ENCODE results near the gene NOX5. TPM values are rescaled to one million over a fixed set of nuclear protein-coding genes. Genes with fewer than 3 reads are reported as not detected.

The NOX5 gene
- total RNA-seq, 1 experiment from 2014 or later = 0.91 TPM

DNA sequence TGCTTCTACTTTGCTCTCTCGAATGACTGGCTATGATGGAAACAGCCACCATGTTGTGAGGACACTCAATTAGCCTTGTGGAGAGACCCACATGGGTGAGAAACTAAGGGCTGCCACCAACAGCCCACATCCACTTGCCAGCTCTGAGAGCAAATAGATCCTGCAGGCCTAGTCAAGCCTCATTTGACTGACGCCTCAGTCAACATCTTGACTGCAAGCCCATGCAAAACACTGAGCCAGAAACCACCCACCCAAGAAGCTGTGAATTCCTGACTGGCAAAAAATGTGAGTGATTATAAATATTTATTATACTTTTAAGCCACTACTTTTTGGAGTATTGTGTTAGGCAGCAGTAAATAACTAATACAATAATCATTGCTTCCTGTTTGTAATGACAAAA lies 58.4 kb downstream of the NOX5 start:
- ATAC-seq = no peak
- H3K4me3 ChIP-seq (replicated peaks in 1 of 2; ENCODE audit: low read depth in 1 of 2, low read length in 2 of 2) = no peak overlapping the region
- DNase-seq (ENCODE audit: low read depth, low spot score) = no peak
- CTCF ChIA-PET = no interaction called here
- BruUV-seq (replicated peaks) = no TSS peak
- no peaks in the 10 kb centered on the region for H3K36me3 ChIP-seq (ENCODE audit: control insufficient read depth in 1 of 2, insufficient read depth in 2 of 2, low read length in 2 of 2)
- H3K27me3 ChIP-seq (ENCODE audit: insufficient read depth, low read length) = no peaks in the 10 kb centered on the region
- no peaks in the 10 kb centered on the region for H3K79me2 ChIP-seq (ENCODE audit: insufficient read depth, low read length)
- H3K9me2 ChIP-seq (ENCODE audit: insufficient read depth) = no peaks in the 10 kb centered on the region
- peaks cover 0 to 15% of the 10 kb centered on the region in 2 experiments; a peak in 1 of 4 replicates for H3K4me1 ChIP-seq (ENCODE audit: control insufficient read depth in 1 of 2, insufficient read depth in 2 of 2, low read length in 2 of 2)
- no peaks in the 10 kb centered on the region for H4K20me1 ChIP-seq (ENCODE audit: insufficient read depth)
- H3K27ac ChIP-seq (ENCODE audit: low read depth, low read length) = no peak overlapping the region
- intact Hi-C loops (cut with micrococcal nuclease) = no loop called here
- H3K9me3 ChIP-seq (ENCODE audit: control insufficient read depth in 1 of 2, insufficient read depth in 1 of 2, low read depth in 1 of 2, low read length in 2 of 2) = no peaks in the 10 kb centered on the region
- no peak overlapping the region for H3K4me2 ChIP-seq (ENCODE audit: low read length)
- POLR2A ChIA-PET = no interaction called here
- H2AFZ ChIP-seq (ENCODE audit: low read depth, low read length, poor library complexity, severe bottlenecking) = no peak overlapping the region
- no peak overlapping the region for H3K9ac ChIP-seq (ENCODE audit: low read length)
- RAD21 ChIA-PET (ENCODE audit: low non-redundant PET in 1 of 2, low total read pairs in 2 of 2, uncharacterized antibody in 2 of 2, unreplicated experiment in 2 of 2) = no interaction called here
- TF ChIP-seq SIN3A (IDR thresholded peaks at IDR 0.05; ENCODE audit: low read depth) (no peak), ZNF274 (IDR thresholded peaks at IDR 0.05; ENCODE audit: low read depth, low read length) (no peak), CBX3 (IDR thresholded peaks at IDR 0.05; ENCODE audit: low read depth) (no peak), ZFX (IDR thresholded peaks at IDR 0.05) (no peak), EGR1 (IDR thresholded peaks at IDR 0.05; ENCODE audit: low read depth) (no peak), JUND (IDR thresholded peaks at IDR 0.05) (no peak), RAD21 (IDR thresholded peaks at IDR 0.05; ENCODE audit: low read depth) (no peak), SP1 (IDR thresholded peaks at IDR 0.05; ENCODE audit: low read depth) (no peak), YY1 (IDR thresholded peaks at IDR 0.05; ENCODE audit: extremely low read depth, insufficient replicate concordance, low read depth, low read length) (no peak), FOSL1 (IDR thresholded peaks at IDR 0.05; ENCODE audit: low read depth) (no peak)
- TF ChIP-seq, protein P1, sequence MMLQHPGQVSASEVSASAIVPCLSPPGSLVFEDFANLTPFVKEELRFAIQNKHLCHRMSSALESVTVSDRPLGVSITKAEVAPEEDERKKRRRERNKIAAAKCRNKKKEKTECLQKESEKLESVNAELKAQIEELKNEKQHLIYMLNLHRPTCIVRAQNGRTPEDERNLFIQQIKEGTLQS (IDR thresholded peaks at IDR 0.05) = no peak

- H2AFZ ChIP-seq (ENCODE audit: low read depth, low read length, poor library complexity, severe bottlenecking) = peak overlapping the region; percentile 60
- H3K4me3 ChIP-seq (replicated peaks in 1 of 2; ENCODE audit: low read depth in 1 of 2, low read length in 2 of 2) = peak overlapping the region; percentile 51 to 60
- no peaks in the 10 kb centered on the region for H3K27me3 ChIP-seq (ENCODE audit: insufficient read depth, low read length)
- H3K4me1 ChIP-seq (ENCODE audit: control insufficient read depth in 1 of 2, insufficient read depth in 2 of 2, low read length in 2 of 2) = peaks cover 0 to 15% of the 10 kb centered on the region in 2 experiments; a peak in 1 of 4 replicates
- ChIA-PET CTCF (no interaction called here), POLR2A (no interaction called here), RAD21 (ENCODE audit: low non-redundant PET in 1 of 2, low total read pairs in 2 of 2, uncharacterized antibody in 2 of 2, unreplicated experiment in 2 of 2) (interaction anchor here in 1 of 2 experiments (0.7 kb wide), 1 partner anchor 18 kb away, joined by 3 read pairs; no protein-coding TSS in a partner anchor)
- BruUV-seq (replicated peaks) = no TSS peak
- H3K4me2 ChIP-seq (ENCODE audit: low read length) = peak overlapping the region; percentile 74
- H3K9me3 ChIP-seq (ENCODE audit: control insufficient read depth in 1 of 2, insufficient read depth in 1 of 2, low read depth in 1 of 2, low read length in 2 of 2) = no peaks in the 10 kb centered on the region
- intact Hi-C loops (cut with micrococcal nuclease) = no loop called here
- no peaks in the 10 kb centered on the region for H3K36me3 ChIP-seq (ENCODE audit: control insufficient read depth in 1 of 2, insufficient read depth in 2 of 2, low read length in 2 of 2)
- no peaks in the 10 kb centered on the region for H3K9me2 ChIP-seq (ENCODE audit: insufficient read depth)
- H4K20me1 ChIP-seq (ENCODE audit: insufficient read depth) = no peaks in the 10 kb centered on the region
- H3K9ac ChIP-seq (ENCODE audit: low read length) = peak overlapping the region; percentile 47
- H3K27ac ChIP-seq (ENCODE audit: low read depth, low read length) = peak overlapping the region; percentile 72
- DNase-seq (ENCODE audit: low read depth, low spot score) (no peak), ATAC-seq (peak; percentile 89)
- H3K79me2 ChIP-seq (ENCODE audit: insufficient read depth, low read length) = no peaks in the 10 kb centered on the region
- TF ChIP-seq EZH2 (IDR thresholded peaks at IDR 0.05) (no peak), SP1 (IDR thresholded peaks at IDR 0.05; ENCODE audit: low read depth) (peak; percentile 41; the same call in 1 of the 2 replicates), MAX (IDR thresholded peaks at IDR 0.05) (peak; percentile 35; the same call in 1 of the 2 replicates), SRF (IDR thresholded peaks at IDR 0.05; ENCODE audit: low read depth) (no peak), ELF1 (IDR thresholded peaks at IDR 0.05; ENCODE audit: borderline replicate concordance, low read depth) (no peak), EGR1 (IDR thresholded peaks at IDR 0.05; ENCODE audit: low read depth) (no peak), ZNF274 (IDR thresholded peaks at IDR 0.05; ENCODE audit: low read depth, low read length) (no peak), CEBPB (IDR thresholded peaks at IDR 0.05; ENCODE audit: low read depth) (no peak)
- TF ChIP-seq, protein P1 (IDR thresholded peaks at IDR 0.05) = no peak
- TF ChIP-seq, protein P2, sequence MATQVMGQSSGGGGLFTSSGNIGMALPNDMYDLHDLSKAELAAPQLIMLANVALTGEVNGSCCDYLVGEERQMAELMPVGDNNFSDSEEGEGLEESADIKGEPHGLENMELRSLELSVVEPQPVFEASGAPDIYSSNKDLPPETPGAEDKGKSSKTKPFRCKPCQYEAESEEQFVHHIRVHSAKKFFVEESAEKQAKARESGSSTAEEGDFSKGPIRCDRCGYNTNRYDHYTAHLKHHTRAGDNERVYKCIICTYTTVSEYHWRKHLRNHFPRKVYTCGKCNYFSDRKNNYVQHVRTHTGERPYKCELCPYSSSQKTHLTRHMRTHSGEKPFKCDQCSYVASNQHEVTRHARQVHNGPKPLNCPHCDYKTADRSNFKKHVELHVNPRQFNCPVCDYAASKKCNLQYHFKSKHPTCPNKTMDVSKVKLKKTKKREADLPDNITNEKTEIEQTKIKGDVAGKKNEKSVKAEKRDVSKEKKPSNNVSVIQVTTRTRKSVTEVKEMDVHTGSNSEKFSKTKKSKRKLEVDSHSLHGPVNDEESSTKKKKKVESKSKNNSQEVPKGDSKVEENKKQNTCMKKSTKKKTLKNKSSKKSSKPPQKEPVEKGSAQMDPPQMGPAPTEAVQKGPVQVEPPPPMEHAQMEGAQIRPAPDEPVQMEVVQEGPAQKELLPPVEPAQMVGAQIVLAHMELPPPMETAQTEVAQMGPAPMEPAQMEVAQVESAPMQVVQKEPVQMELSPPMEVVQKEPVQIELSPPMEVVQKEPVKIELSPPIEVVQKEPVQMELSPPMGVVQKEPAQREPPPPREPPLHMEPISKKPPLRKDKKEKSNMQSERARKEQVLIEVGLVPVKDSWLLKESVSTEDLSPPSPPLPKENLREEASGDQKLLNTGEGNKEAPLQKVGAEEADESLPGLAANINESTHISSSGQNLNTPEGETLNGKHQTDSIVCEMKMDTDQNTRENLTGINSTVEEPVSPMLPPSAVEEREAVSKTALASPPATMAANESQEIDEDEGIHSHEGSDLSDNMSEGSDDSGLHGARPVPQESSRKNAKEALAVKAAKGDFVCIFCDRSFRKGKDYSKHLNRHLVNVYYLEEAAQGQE (IDR thresholded peaks at IDR 0.05; ENCODE audit: low read depth) = no peak
Observed at GRCh38 chr15:69074001-69074842, 59.7 kb downstream of the NOX5 start.
